HG03060 (cell line): ENCODE data around the gene UTP20.

ENCODE experiments used
- ATAC-seq: cut with Tn5 transposase; IDR thresholded peaks from one replicate; pipeline ENCODE4 v1.9.1; 2021; ENCODE audit warnings: low read depth, moderate number of reproducible peaks; ENCODE audit not compliant: unreplicated experiment

The UTP20 gene

GRCh38 chr12:101424620-101425019 is 144.7 kb downstream of the UTP20 start:
- no peak for ATAC-seq

GRCh38 chr12:101430456-101430855 is 150.6 kb downstream of the UTP20 start:
- no peak for ATAC-seq

- no peak for ATAC-seq
These were observed 156.2 kb downstream of the UTP20 start for GRCh38 chr12:101436136-101436535.
